Measurements from ENCODE around the gene CLIC4. TPM values are rescaled to one million over a fixed set of nuclear protein-coding genes. Genes with fewer than 3 reads are reported as not detected.

Gene CLIC4
- total and polyA plus RNA-seq, 2 of the 8 experiments (the other 6 are each of a cell fraction or from before 2014, with no cell fraction given), result 77.5 to 293 TPM

GRCh38 chr1:24745711-24746413 lies 615 bp downstream of the CLIC4 start (continued):
- TF ChIP-seq GABPA (IDR thresholded peaks at IDR 0.05; ENCODE audit: borderline replicate concordance, insufficient read depth, low read length) (no peak), BRCA1 (IDR thresholded peaks at IDR 0.05; ENCODE audit: low read depth, low read length) (no peak), JUND (IDR thresholded peaks at IDR 0.05; ENCODE audit: low read length) (peak; percentile 9; the same call in 1 of the 2 replicates), POLR2A (IDR thresholded peaks at IDR 0.05; ENCODE audit: control extremely low read depth in 1 of 2, low read depth in 2 of 2, low read length in 2 of 2) (peak in 1 of 2 experiments; percentile 33; a peak in 1 of 3 replicates), SAP30 (IDR thresholded peaks at IDR 0.05; ENCODE audit: insufficient read depth, insufficient replicate concordance, low read length) (peak; percentile 65), HDAC6 (IDR thresholded peaks at IDR 0.05; ENCODE audit: low read depth, low read length) (no peak), CEBPB (IDR thresholded peaks at IDR 0.05; ENCODE audit: low read depth, low read length) (peak; percentile 89), PHF8 (conservative IDR thresholded peaks at IDR 0.05; ENCODE audit: low read depth, low read length) (peak; percentile 12; the same call in 1 of the 2 replicates)
